Fibroblast of lung (primary cell): ENCODE data around the gene PASD1. TPM values are rescaled to one million over a fixed set of nuclear protein-coding genes. Genes with fewer than 3 reads are reported as not detected.

ENCODE experiments used
- DNase-seq, 2 donors: peaks; one replicate each; pipeline versions ENCODE4 v3.0.0 to v3.0.0-alpha.2; 2010; ENCODE audit warnings: low read depth in 2 of 2
- H2AFZ ChIP-seq: 2 replicates; pipeline ENCODE4 v1.5.1; 2012; ENCODE audit warnings: low read length, control low read depth, inconsistent platforms
- H3K27ac ChIP-seq: 2 replicates; pipeline ENCODE4 v1.5.1; 2011; ENCODE audit warnings: low read length, control low read depth; ENCODE audit not compliant: insufficient read depth
- H3K27me3 ChIP-seq: 2 replicates; pipeline ENCODE4 v1.5.1; 2011; ENCODE audit warnings: mild to moderate bottlenecking, low read length; ENCODE audit not compliant: control insufficient read depth, insufficient read depth
- H3K36me3 ChIP-seq: 2 replicates; pipeline ENCODE4 v1.5.1; 2011; ENCODE audit warnings: low read length; ENCODE audit not compliant: control insufficient read depth, insufficient read depth
- H3K4me1 ChIP-seq: 2 replicates; pipeline ENCODE4 v1.5.1; 2011; ENCODE audit warnings: low read length; ENCODE audit not compliant: control insufficient read depth, insufficient read depth; ENCODE audit errors: extremely low read depth
- H3K4me2 ChIP-seq: 2 replicates; pipeline ENCODE4 v1.5.1; 2011; ENCODE audit warnings: low read length, control low read depth; ENCODE audit not compliant: insufficient read depth; ENCODE audit errors: extremely low read depth
- H3K4me3 ChIP-seq, 4 experiments: fragments of 200-600 bp in 1 of 4; sonication (generic) in 1 of 4; replicated peaks in 1 of 4; 2 replicates each; pipeline ENCODE4 v1.5.1; 2011 to 2016; ENCODE audit warnings: low read length in 4 of 4, low read depth in 3 of 4, mild to moderate bottlenecking in 3 of 4, control low read depth in 2 of 4, inconsistent platforms in 1 of 4, mixed read lengths in 1 of 4; ENCODE audit not compliant: insufficient read depth in 1 of 4; ENCODE audit errors: control extremely low read depth in 1 of 4
- H3K79me2 ChIP-seq: 2 replicates; pipeline ENCODE4 v1.5.1; 2012; ENCODE audit warnings: mild to moderate bottlenecking, low read length, inconsistent platforms; ENCODE audit not compliant: control insufficient read depth, insufficient read depth
- H3K9ac ChIP-seq: 2 replicates; pipeline ENCODE4 v1.5.1; 2011; ENCODE audit warnings: mild to moderate bottlenecking, low read length, control low read depth; ENCODE audit not compliant: insufficient read depth
- H3K9me3 ChIP-seq: 2 replicates; pipeline ENCODE4 v1.5.1; 2012; ENCODE audit warnings: low read depth, low read length; ENCODE audit not compliant: control insufficient read depth, insufficient read depth
- H4K20me1 ChIP-seq: 2 replicates; pipeline ENCODE4 v1.5.1; 2011; ENCODE audit warnings: low read length; ENCODE audit not compliant: control insufficient read depth, insufficient read depth; ENCODE audit errors: extremely low read depth
- EZH2 ChIP-seq: IDR thresholded peaks from 2 replicates; pipeline ENCODE4 v1.5.1; 2012; ENCODE audit warnings: low read length, control low read depth, mild to moderate bottlenecking; ENCODE audit errors: missing control alignments
- polyA plus RNA-seq, 2 donors: library from polyadenylated mRNA; depleted of rRNA in 1 of 2; stranded (reverse) in 1 of 2; unstranded in 1 of 2; fragments of >200 nt; gene quantifications; 2 replicates each; pipeline ENCODE4 v1.2.1, GENCODE V29; 2011 to 2012; ENCODE audit warnings: missing spikeins in 1 of 2
- total RNA-seq: library from RNA; depleted of rRNA; stranded (reverse); fragments of >200 nt; gene quantifications from 2 replicates; pipeline ENCODE4 v1.2.1, GENCODE V29; 2014
- TF ChIP-seq, protein P1 (sequence below), 2 donors: IDR thresholded peaks in 1 of 2; conservative IDR thresholded peaks in 1 of 2; 1 replicate in 1 of 2; 2 replicates in 1 of 2; pipeline ENCODE4 v1.5.1; 2011 to 2012; ENCODE audit warnings: low read length in 2 of 2, control low read depth in 1 of 2, inconsistent platforms in 1 of 2, low read depth in 1 of 2, mild to moderate bottlenecking in 1 of 2

Gene PASD1
- total and polyA plus RNA-seq, 2 donors (not counting 1 experiment from before 2014, with no cell fraction given): not detected

- H3K4me1 ChIP-seq: no peaks in the 10 kb centered on the region
- no peak overlapping the region for H3K4me2 ChIP-seq
- no peak overlapping the region for H3K4me3 ChIP-seq
Observed at GRCh38 chrX:151675121-151675746, 111.8 kb downstream of the PASD1 start.

DNA sequence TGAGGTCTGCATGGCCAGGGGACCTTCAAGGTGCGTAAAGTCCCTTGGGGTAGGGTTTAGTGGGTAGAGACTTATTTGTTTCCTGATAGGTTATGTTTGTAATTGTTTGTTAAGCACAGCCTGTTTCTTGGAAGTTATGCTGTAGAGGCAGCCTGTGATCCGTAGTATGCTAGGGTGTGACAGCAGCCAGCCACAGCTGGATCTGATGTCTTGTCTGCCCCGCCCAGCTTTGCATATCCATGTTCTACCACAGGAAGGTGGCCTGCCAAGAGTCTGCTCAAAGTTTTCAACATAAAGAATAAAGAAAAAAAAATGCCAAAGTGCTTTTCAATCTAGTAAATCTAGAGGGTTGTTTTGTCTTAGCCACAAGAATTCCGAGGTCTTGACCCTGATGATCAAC, 112.7 kb downstream of the PASD1 start:
- Histone ChIP-seq H4K20me1 (no peaks in the 10 kb centered on the region), H3K4me1 (no peaks in the 10 kb centered on the region), H3K36me3 (no peaks in the 10 kb centered on the region), H3K9me3 (no peaks in the 10 kb centered on the region), H3K4me3 (no peak overlapping the region), H3K9ac (no peak overlapping the region), H3K79me2 (no peaks in the 10 kb centered on the region), H3K4me2 (no peak overlapping the region), H3K27ac (no peak overlapping the region), H2AFZ (no peak overlapping the region), H3K27me3 (no peaks in the 10 kb centered on the region)
- no peak for DNase-seq
- TF ChIP-seq, protein P1, sequence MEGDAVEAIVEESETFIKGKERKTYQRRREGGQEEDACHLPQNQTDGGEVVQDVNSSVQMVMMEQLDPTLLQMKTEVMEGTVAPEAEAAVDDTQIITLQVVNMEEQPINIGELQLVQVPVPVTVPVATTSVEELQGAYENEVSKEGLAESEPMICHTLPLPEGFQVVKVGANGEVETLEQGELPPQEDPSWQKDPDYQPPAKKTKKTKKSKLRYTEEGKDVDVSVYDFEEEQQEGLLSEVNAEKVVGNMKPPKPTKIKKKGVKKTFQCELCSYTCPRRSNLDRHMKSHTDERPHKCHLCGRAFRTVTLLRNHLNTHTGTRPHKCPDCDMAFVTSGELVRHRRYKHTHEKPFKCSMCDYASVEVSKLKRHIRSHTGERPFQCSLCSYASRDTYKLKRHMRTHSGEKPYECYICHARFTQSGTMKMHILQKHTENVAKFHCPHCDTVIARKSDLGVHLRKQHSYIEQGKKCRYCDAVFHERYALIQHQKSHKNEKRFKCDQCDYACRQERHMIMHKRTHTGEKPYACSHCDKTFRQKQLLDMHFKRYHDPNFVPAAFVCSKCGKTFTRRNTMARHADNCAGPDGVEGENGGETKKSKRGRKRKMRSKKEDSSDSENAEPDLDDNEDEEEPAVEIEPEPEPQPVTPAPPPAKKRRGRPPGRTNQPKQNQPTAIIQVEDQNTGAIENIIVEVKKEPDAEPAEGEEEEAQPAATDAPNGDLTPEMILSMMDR (conservative IDR thresholded peaks at IDR 0.05 in 1 of 2, IDR thresholded peaks at IDR 0.05 in 1 of 2; ENCODE audit: low read depth in 1 of 2, low read length in 2 of 2): no peak
- TF ChIP-seq EZH2: no peak

More at GRCh38 chrX:151675121-151675746, 111.8 kb downstream of the PASD1 start:
- Histone ChIP-seq H2AFZ (no peak overlapping the region), H3K27me3 (no peaks in the 10 kb centered on the region), H3K79me2 (no peaks in the 10 kb centered on the region), H3K9ac (no peak overlapping the region), H3K9me3 (no peaks in the 10 kb centered on the region), H3K36me3 (no peaks in the 10 kb centered on the region), H3K27ac (no peak overlapping the region), H4K20me1 (no peaks in the 10 kb centered on the region)
- no peak for DNase-seq
- TF ChIP-seq EZH2: no peak
- TF ChIP-seq, protein P1 (conservative IDR thresholded peaks at IDR 0.05 in 1 of 2, IDR thresholded peaks at IDR 0.05 in 1 of 2; ENCODE audit: low read depth in 1 of 2, low read length in 2 of 2): no peak

DNA sequence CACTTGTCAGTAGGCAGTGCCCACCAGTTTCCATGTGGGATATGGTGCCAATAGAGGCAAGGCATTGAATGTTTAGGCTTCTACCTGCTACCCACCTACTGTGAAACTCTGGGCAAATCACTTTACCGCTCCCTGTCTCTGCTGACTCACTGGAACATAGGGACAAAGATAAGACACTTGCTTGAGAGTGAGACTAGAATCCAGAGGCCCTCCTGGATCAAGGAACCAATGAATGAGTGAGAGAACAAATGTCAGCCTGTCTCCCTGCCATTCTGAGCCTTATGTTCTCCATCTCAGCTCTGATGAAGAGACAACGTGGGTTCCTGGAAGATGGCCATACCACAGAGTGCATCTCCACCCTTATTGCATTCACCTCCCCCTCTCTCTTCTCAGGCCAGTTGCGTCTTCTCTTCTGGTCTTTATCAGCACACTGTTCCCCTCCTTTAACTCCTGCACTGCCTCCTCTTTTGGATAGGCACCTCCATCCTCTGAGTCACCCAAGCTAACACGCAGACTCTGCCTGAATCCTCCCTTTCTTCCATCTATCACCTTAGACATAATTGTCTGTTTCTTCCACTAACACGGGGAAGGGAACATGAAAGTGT, 116.4 kb downstream of the PASD1 start:
- no peaks in the 10 kb centered on the region for H3K9me3 ChIP-seq
- H3K36me3 ChIP-seq: no peaks in the 10 kb centered on the region

More for the DNA sequence above, 116.4 kb downstream of the PASD1 start:
- TF ChIP-seq, protein P1 (conservative IDR thresholded peaks at IDR 0.05 in 1 of 2, IDR thresholded peaks at IDR 0.05 in 1 of 2; ENCODE audit: low read depth in 1 of 2, low read length in 2 of 2): no peak
- no peak for TF ChIP-seq EZH2
- Histone ChIP-seq H3K4me2 (no peak overlapping the region), H3K27me3 (no peaks in the 10 kb centered on the region), H3K27ac (no peak overlapping the region), H2AFZ (no peak overlapping the region), H3K9ac (no peak overlapping the region), H3K79me2 (no peaks in the 10 kb centered on the region), H3K4me1 (no peaks in the 10 kb centered on the region), H4K20me1 (no peaks in the 10 kb centered on the region), H3K4me3 (no peak overlapping the region)
- no peak for DNase-seq
